Measurements from ENCODE around the gene LRP5.

DNA sequence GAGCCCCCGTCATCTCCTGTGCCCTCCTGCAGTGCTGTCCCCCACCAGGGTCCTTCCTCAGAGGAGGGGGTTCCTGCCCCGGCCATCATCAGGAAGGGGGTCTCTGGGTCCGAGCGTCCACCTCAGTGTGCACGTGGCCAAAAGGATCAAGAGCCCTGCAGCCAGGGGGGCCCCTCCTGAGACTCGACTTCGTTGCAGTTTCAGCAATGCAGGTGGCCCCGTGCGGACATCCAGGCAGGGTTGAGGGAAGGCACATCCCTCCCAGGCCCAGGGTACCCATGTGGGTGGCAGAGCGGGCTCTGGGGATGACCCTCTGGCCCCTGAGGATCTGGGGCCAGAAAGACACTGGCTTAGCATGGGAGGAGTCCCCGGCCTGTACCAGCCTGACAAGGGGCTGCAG, 41.3 kb downstream of the LRP5 start:
- TF ChIP-seq, protein P1, sequence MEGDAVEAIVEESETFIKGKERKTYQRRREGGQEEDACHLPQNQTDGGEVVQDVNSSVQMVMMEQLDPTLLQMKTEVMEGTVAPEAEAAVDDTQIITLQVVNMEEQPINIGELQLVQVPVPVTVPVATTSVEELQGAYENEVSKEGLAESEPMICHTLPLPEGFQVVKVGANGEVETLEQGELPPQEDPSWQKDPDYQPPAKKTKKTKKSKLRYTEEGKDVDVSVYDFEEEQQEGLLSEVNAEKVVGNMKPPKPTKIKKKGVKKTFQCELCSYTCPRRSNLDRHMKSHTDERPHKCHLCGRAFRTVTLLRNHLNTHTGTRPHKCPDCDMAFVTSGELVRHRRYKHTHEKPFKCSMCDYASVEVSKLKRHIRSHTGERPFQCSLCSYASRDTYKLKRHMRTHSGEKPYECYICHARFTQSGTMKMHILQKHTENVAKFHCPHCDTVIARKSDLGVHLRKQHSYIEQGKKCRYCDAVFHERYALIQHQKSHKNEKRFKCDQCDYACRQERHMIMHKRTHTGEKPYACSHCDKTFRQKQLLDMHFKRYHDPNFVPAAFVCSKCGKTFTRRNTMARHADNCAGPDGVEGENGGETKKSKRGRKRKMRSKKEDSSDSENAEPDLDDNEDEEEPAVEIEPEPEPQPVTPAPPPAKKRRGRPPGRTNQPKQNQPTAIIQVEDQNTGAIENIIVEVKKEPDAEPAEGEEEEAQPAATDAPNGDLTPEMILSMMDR (IDR thresholded peaks at IDR 0.05; ENCODE audit: low read depth, low read length, poor library complexity, severe bottlenecking), result no peak
- TF ChIP-seq EZH2phosphoT487 (IDR thresholded peaks at IDR 0.05; ENCODE audit: borderline replicate concordance, low read length), result no peak
